ENCODE data around the gene SLC43A1.

The SLC43A1 gene

GRCh38 chr11:57497303-57498247 lies 17.9 kb downstream of the SLC43A1 start:
- no peak for DNase-seq

DNA sequence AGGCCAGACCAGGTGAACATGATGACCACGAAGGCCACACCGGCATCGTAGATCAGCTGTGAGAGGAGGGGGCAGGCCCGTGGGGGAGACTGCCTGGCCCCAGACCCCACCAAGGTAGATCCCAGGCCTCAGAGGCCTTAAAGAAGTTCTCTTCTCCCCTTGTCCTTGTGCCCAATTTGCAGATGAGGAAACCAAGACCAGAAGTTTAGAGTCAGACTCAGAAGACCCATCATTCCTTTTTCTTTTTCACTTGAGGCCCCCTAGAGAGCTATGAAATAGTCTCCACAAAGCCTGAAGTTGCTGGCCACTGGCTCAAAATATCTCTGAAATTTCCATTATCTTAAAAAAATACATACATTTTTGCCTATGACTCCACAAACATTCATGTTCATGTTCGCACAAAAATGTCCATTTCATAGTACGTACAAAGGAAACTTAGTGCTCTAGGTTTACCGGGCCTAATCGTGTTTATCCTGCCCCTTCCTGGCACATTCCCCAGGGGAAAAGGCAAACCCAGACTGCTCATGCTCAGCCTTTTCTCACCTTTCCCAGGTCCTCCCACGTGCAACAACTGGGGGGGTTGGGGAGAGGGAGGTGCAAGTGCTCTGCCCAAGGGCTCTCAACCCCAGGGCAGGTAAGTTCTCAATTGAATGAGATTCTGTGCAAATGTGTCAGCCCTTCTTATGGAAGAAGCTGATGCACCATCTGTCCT lies 19.2 kb downstream of the SLC43A1 start:
- DNase-seq, result no peak

GRCh38 chr11:57493507-57494503 lies 21.7 kb downstream of the SLC43A1 start:
- DNase-seq, result no peak

- no peak for DNase-seq
These were observed 24.0 kb downstream of the SLC43A1 start for GRCh38 chr11:57491371-57492061.

- DNase-seq, result no peak
These were observed 24.9 kb downstream of the SLC43A1 start for GRCh38 chr11:57490456-57491248.

DNA sequence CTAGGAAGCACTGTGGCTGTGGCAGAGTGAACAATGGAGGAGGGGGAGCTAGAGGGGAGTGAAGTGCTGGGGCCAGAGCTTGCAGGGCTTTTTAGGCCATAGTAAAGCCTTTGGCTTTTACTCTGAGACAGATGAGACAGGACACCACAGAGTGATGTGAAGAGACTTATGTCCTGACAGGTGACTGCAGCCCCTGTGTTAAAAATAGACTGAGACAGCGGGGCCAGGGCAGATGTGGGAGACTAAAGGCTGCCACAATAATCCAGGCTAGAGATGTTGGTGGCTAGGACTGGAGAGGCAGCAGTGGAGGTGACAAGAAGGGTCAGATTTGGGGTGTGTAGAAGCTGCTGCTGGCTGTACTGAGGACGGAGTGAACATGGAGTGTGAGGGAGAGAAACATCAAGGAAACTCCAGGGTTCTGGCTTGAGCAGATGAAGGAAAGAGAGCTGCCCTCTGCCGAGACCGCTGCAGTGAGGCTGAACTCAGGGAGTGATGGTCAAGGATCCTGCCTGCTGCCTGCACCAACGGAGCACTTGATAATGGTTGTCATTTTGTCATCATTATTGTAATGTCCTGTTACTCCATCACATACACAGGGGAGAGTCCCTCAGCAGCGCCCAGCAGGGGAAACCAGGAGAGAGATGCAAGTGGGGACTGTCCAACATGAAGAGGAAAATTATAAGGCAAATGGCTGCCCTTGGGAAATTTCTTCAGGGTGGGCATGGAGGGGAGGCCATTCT lies 27.4 kb downstream of the SLC43A1 start:
- no peak for DNase-seq

- DNase-seq, result no peak
These were observed 28.3 kb downstream of the SLC43A1 start for GRCh38 chr11:57487021-57487778.

- no peak for DNase-seq
These were observed 30.1 kb downstream of the SLC43A1 start for GRCh38 chr11:57485217-57485990.

- no peak for DNase-seq
These were observed 31.3 kb downstream of the SLC43A1 start for GRCh38 chr11:57484141-57484710.

- no peak for DNase-seq
These were observed 32.0 kb downstream of the SLC43A1 start for GRCh38 chr11:57483562-57483918.

DNA sequence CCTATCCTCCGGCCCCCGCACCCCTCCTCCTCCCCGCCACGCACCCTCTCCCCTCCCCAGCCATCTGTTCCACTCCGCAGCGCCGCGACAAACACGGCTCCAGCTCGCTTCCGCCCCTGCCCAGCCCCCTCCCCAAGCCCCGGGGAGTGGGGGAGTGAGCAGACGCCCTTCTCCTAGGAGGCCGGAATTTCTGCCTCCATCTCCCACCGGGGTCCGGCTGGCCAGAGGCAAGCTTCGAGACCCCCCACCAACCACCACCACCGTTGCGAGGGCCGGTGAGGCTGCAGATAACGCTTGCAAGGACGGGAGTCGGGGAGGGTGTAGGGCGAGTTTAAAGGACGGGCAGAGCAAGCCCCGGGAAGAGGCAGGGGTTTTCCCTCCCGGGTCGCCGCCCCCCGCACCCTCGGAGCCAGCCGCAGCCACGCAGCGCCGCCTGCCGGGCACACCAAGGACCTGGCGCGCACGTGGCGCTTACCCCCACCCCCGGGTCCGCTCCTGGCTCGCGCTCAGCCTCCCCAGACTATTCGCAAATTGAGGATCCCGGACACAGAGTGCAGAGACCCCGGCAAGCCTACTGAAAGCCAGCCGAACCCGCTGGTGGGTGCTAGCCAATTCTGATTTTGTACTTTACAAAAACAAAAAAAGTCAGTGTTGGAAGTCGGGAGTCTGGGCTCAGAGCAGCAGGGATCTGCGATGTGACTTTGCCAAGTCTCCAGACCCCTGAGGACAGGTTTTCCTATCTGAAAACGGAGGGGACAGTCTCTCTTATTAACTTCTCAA lies 32.5 kb downstream of the SLC43A1 start:
- peak; percentile 17 for DNase-seq

DNA sequence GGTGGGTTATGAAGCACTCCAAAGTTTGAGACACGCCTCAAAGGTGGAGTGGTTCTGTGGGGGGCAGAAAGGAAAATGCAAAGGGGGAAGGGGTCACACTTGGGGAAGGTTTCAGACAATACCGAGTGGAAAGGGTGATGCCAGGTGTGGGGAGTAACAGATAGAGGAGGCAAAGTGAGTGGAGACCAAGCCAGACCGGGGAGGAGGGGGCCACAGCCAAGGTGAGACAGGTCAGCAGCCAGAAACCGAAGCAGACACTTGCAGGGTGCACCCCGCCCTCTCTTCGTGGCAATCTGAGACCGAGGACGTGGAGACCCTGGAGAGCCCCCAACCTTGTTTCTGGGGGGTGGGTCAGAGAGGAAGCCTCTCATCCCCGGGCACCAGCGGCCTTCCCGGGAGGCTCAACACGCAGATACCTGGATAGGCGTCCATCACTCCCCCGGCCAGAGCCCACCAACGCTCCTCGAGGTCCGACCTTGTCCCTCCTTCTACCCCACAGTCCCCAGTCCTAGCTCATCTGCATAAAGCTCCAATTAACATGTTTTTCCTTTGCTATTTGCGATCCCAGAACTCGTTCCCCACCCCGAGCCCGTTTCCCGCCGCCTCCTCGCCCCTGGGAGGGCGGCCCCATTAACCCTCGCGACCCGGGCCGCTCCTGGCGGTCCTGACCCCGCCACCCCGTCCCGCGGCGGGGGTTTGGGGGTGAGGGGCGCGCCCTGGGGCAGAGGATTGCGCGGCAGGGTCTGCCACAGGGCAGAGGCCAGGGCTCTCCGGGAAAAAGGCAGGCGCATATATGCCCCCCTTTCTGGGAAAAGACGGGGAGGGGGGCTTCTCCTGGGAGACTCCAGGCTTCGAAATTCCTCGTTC lies 33.4 kb downstream of the SLC43A1 start:
- DNase-seq, result no peak

GRCh38 chr11:57481315-57481714 lies 34.2 kb downstream of the SLC43A1 start:
- no peak for DNase-seq

DNA sequence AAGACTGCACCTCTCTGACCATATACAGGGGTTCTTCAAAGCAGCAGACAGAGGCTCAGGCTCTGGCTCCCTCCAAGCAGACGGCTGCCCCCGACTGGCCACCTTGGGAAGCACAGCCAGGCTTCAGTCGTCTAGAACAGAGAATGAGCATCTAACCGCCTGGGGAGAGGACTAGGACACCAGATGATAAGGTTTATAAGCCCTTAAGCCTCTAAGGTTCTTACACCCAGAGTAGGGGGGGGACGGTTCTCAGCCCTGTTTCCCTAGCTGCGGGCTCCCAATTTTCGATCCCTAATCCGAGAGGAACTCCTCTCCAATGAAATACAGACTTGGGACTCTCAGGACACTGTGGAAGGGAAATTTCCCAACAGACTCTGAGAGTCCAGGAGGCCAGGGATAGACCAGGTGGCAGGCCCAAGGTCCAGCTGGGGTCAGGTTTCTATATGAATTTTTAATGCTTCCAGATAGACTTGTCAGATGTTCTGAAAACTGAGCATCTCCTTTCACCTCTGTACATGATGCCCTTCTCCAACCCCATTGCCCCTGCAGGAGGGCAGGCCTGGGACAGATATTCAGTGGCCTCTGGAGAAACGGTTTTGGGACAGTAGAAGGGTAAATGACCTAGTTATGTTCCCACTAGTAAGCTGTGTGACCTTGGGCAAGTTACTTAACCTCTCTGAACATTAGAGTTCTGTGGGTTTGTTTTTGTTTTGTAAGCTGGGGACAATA lies 34.9 kb downstream of the SLC43A1 start:
- DNase-seq, result peak; percentile 54

- peak; percentile 54 for DNase-seq
These were observed 35.6 kb downstream of the SLC43A1 start for GRCh38 chr11:57479911-57480310.

GRCh38 chr11:57479021-57479663 lies 36.4 kb downstream of the SLC43A1 start:
- DNase-seq, result no peak
